Uterus (tissue), 4 donors: ENCODE measurements around the gene SYTL5. TPM values are rescaled to one million over a fixed set of nuclear protein-coding genes. Genes with fewer than 3 reads are reported as not detected.

Experiments
- DNase-seq, 2 donors: peaks; one replicate each; pipeline ENCODE4 v3.0.0-alpha.2; 2019 to 2020
- H3K27ac ChIP-seq, 2 donors: fragments of 200-600 bp; sonication (generic); 1 replicate in 1 of 2; 2 replicates in 1 of 2; pipeline ENCODE4 v1.5.1; 2016 to 2018
- H3K27me3 ChIP-seq, 2 donors: fragments of 200-600 bp; sonication (generic); one replicate each; pipeline ENCODE4 v1.5.1; 2018 to 2019; ENCODE audit warnings: control low read depth in 1 of 2
- H3K36me3 ChIP-seq, 2 donors: fragments of 200-600 bp; sonication (generic); one replicate each; pipeline ENCODE4 v1.5.1; 2019; ENCODE audit warnings: control low read depth in 1 of 2
- H3K4me1 ChIP-seq, 2 donors: fragments of 200-600 bp; sonication (generic); one replicate each; pipeline ENCODE4 v1.5.1; 2018 to 2019; ENCODE audit warnings: control low read depth in 1 of 2
- H3K4me3 ChIP-seq, 2 donors: fragments of 200-600 bp; sonication (generic); 1 replicate in 1 of 2; 2 replicates in 1 of 2; pipeline ENCODE4 v1.5.1; 2018 to 2019; ENCODE audit warnings: mild to moderate bottlenecking in 1 of 2
- H3K9me3 ChIP-seq, 2 donors: fragments of 200-600 bp; sonication (generic); one replicate each; pipeline ENCODE4 v1.5.1; 2019; ENCODE audit warnings: control low read depth in 1 of 2
- POLR2A ChIP-seq, 2 donors: fragments of 450-650 bp; IDR thresholded peaks; one replicate each; pipeline ENCODE4 v1.6.1; 2016; ENCODE audit warnings: antibody characterized with exemption in 2 of 2, mild to moderate bottlenecking in 1 of 2, moderate library complexity in 1 of 2
- intact Hi-C: fragments of 100-400 bp; cut with DNase I; formaldehyde crosslinking; loops from one replicate; pipeline ENCODE4 v1.15.1; 2023; ENCODE audit warnings: low total_unique reads
- total RNA-seq, 4 donors: library from RNA; depleted of rRNA in 3 of 4; stranded (reverse); fragments of >200 nt in 3 of 4; gene quantifications; one replicate each; pipeline versions ENCODE4 v1.1.0 to v1.2.4, GENCODE V29; 2014 to 2023
- TF ChIP-seq, protein P1 (sequence below), 4 experiments: fragments of 200-600 bp in 2 of 4; fragments of 450-650 bp in 2 of 4; sonication (generic) in 2 of 4; IDR thresholded peaks; one replicate each; pipeline ENCODE4 v1.5.1; 2016 to 2019; ENCODE audit warnings: antibody characterized with exemption in 4 of 4, mild to moderate bottlenecking in 2 of 4, moderate library complexity in 1 of 4
- donor health status: DM: yes; HTN: yes; CAD: no.

The SYTL5 gene
- total RNA-seq, 4 donors from 2014 or later: under 0.01 to 3.1 (median 1.6) TPM

DNA sequence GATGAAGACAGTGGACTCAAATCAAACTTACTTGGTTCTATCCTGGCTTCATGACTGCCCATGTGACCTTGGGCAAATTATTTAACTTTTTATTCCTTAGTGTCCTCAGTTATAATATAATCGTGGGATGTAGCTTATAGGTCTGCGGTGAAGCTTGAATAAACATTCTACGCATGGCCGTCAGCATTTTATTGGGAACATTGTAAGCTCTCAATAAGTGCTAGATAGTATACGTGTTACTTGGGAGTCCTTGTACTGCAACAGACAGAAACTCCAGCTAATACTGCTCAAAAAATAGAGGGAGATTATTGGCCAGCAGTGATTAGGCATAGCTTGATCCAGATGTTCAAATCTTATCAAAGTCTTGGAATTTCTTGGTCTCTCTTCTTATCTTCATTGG is 104.8 kb downstream of the SYTL5 start:
- Histone ChIP-seq H3K27ac (no peak overlapping the region), H3K36me3 (no peaks in the 10 kb centered on the region), H3K9me3 (no peaks in the 10 kb centered on the region), H3K4me3 (no peak overlapping the region), H3K27me3 (no peaks in the 10 kb centered on the region), H3K4me1 (no peaks in the 10 kb centered on the region)
- intact Hi-C loops: no loop called here
- DNase-seq: no peak
- no peak for TF ChIP-seq POLR2A (IDR thresholded peaks at IDR 0.05)
- TF ChIP-seq, protein P1, sequence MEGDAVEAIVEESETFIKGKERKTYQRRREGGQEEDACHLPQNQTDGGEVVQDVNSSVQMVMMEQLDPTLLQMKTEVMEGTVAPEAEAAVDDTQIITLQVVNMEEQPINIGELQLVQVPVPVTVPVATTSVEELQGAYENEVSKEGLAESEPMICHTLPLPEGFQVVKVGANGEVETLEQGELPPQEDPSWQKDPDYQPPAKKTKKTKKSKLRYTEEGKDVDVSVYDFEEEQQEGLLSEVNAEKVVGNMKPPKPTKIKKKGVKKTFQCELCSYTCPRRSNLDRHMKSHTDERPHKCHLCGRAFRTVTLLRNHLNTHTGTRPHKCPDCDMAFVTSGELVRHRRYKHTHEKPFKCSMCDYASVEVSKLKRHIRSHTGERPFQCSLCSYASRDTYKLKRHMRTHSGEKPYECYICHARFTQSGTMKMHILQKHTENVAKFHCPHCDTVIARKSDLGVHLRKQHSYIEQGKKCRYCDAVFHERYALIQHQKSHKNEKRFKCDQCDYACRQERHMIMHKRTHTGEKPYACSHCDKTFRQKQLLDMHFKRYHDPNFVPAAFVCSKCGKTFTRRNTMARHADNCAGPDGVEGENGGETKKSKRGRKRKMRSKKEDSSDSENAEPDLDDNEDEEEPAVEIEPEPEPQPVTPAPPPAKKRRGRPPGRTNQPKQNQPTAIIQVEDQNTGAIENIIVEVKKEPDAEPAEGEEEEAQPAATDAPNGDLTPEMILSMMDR (IDR thresholded peaks at IDR 0.05): no peak

DNA sequence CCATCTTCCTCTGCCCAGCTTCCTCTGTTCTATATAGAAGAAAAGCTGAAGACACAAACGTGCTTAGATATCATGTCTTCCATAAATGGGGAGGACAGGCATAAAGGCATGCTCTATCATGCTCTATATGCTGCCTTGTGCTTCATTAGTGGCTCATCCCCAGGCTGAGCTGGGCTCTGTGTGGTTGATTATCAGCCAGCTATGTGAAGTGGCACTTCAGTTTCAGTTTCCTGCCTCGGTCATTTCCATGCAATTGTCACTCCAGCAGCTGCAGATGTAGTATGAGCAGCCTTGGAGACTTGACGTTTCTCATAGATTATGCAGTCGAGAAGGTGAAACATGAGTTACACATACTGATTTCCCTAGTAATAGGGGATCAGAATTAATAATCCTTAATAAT is 106.2 kb downstream of the SYTL5 start:
- intact Hi-C loops: no loop called here
- TF ChIP-seq, protein P1 (IDR thresholded peaks at IDR 0.05): no peak
- no peak for TF ChIP-seq POLR2A (IDR thresholded peaks at IDR 0.05)
- H3K36me3 ChIP-seq: no peaks in the 10 kb centered on the region
- no peaks in the 10 kb centered on the region for H3K9me3 ChIP-seq
- no peak overlapping the region for H3K27ac ChIP-seq
- no peaks in the 10 kb centered on the region for H3K27me3 ChIP-seq
- no peak for DNase-seq
- no peaks in the 10 kb centered on the region for H3K4me1 ChIP-seq
- H3K4me3 ChIP-seq: no peak overlapping the region

DNA sequence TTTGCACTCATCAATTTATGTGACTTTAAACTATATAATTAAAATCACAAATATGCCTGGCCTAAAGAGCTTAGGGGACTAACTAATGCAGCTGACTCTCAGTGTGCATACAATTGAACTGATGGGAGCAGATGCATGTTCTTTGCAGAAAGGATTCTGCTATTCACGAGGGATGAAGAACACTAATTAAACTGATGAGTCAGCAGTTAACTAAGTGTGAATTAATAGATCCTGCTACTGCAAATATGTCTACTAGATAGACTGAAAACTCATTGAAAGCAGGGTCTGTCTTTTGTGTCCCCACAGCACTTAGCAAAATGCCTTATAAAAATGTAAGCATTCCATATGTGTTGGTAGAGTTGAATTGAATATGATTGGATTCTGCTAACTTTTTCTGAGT is 110.4 kb downstream of the SYTL5 start:
- H3K27ac ChIP-seq: no peak overlapping the region
- intact Hi-C loops: no loop called here
- H3K36me3 ChIP-seq: no peaks in the 10 kb centered on the region
- H3K9me3 ChIP-seq: no peaks in the 10 kb centered on the region
- no peak for DNase-seq
- no peaks in the 10 kb centered on the region for H3K4me1 ChIP-seq
- TF ChIP-seq POLR2A (IDR thresholded peaks at IDR 0.05): no peak
- TF ChIP-seq, protein P1 (IDR thresholded peaks at IDR 0.05): no peak
- no peaks in the 10 kb centered on the region for H3K27me3 ChIP-seq
- no peak overlapping the region for H3K4me3 ChIP-seq

DNA sequence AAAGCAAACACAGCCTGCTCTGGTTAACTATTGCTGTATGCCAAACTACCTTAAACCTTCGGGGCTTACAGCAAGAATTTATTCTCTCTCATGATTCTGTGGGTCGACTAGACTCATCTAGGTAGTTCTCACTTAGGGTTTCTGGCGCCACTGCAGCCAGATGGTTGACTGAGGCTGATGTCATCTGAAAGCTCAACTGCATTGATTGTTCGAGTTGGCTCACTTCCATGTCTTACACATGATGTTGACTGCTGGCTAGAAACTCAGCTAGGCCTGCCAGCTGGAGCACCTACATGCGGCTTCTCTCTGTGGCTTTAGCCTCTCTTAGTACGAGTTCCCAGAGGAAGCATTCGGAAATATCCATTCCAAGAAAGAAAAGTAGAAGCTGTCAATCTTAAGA is 111.1 kb downstream of the SYTL5 start:
- no peaks in the 10 kb centered on the region for H3K9me3 ChIP-seq
- TF ChIP-seq, protein P1 (IDR thresholded peaks at IDR 0.05): no peak
- no peak for TF ChIP-seq POLR2A (IDR thresholded peaks at IDR 0.05)
- H3K36me3 ChIP-seq: no peaks in the 10 kb centered on the region
- H3K27ac ChIP-seq: no peak overlapping the region
- no peaks in the 10 kb centered on the region for H3K4me1 ChIP-seq
- intact Hi-C loops: no loop called here
- no peaks in the 10 kb centered on the region for H3K27me3 ChIP-seq
- H3K4me3 ChIP-seq: no peak overlapping the region
- no peak for DNase-seq

DNA sequence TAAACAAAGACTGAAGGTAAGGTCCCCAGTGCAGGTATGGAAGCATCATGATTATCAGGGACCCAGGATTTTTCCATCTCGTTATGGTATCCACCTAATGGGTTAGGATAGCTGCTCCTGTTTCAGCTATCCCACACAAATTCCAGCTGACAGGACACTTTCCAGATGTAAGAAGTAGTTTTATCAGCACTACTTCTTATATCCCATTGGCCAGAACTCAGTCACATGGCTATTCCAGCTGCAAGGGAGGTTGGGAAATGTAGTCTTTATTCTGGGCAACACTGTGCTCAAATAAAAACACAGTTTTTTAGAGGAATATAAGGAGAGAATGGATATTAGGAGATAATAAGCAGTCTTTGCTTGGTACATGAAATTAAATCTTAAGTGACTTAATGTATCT is 117.6 kb downstream of the SYTL5 start:
- Histone ChIP-seq H3K36me3 (no peaks in the 10 kb centered on the region), H3K4me3 (no peak overlapping the region), H3K27me3 (no peaks in the 10 kb centered on the region), H3K27ac (no peak overlapping the region), H3K9me3 (no peaks in the 10 kb centered on the region), H3K4me1 (no peaks in the 10 kb centered on the region)
- TF ChIP-seq, protein P1 (IDR thresholded peaks at IDR 0.05): no peak
- no peak for TF ChIP-seq POLR2A (IDR thresholded peaks at IDR 0.05)
- intact Hi-C loops: no loop called here
- no peak for DNase-seq
